ENCODE measurements around the gene SBK2.
"Not testable (repeated sequence)": the region's sequence is repeated elsewhere in the genome, so short reads cannot be mapped to it uniquely, and the experiment has no call there.

SBK2 gene

GRCh38 chr19:55536951-55537740 lies at the start of gene SBK2:
Gene SBK2, minus strand, starts transcription at chr19:55537133. Its CDS starts 839 bp downstream, at chr19:55536294.
- no peaks in the 10 kb centered on the region for H3K4me1 Mint-ChIP-seq
- H3K36me3 Mint-ChIP-seq = no peaks in the 10 kb centered on the region
- H3K9me3 Mint-ChIP-seq = no peaks in the 10 kb centered on the region
- H3K4me3 Mint-ChIP-seq = no peak within 1 kb of the TSS
- H3K27me3 Mint-ChIP-seq = no peaks in the 10 kb centered on the region
- H3K27ac Mint-ChIP-seq = no peak within 1 kb of the TSS

GRCh38 chr19:55585658-55586339 lies 48.9 kb upstream of the SBK2 start:
- Mint-ChIP-seq H3K9me3 (no peaks in the 10 kb centered on the region), H3K4me3 (peak overlapping the region; percentile 88), H3K27ac (peak overlapping the region; percentile 43), H3K27me3 (no peaks in the 10 kb centered on the region), H3K4me1 (peaks cover 42% of the 10 kb centered on the region), H3K36me3 (no peaks in the 10 kb centered on the region)

DNA sequence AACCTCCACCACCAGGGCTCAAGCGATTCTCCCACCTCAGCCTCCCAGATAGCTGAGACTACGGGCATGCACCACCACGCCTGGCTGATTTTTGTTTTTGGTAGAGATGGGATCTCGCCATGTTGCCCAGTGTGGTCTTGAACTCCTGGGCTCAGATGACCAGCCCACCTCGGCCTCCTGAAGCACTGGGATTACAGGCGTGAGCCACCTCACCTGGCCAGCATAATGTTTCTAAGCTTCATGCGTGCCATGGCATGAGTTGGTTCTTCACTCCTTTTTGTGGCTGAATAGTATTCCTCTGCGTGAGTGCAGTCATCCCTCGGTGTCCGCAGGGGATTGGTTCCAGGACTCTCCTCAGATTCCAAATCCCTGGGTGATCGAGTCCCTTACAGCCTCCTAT lies 47.9 kb upstream of the SBK2 start:
- Mint-ChIP-seq H3K9me3 (no peaks in the 10 kb centered on the region), H3K27me3 (no peaks in the 10 kb centered on the region), H3K4me1 (peaks cover 44% of the 10 kb centered on the region), H3K36me3 (peaks cover under 1% of the 10 kb centered on the region), H3K4me3 (no peak overlapping the region), H3K27ac (peak overlapping the region; percentile 91)

DNA sequence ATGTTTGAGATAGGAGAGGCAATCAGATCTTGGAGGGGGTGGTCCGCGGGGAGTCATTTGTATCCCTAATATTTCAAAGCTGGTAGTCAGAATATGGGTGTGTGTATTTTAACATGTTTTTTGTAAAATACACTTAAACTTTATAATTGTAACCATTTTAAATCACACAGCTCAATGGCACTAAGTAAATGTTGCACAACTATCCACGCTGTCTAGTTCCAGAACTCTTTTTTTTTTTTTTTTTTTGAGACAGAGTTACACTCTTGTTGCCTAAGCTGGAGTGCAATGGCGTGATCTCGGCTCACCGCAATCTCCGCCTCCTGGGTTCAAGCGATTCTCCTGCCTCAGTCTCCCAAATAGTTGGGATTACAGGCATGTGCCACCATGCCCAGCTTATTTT lies 47.0 kb upstream of the SBK2 start:
- not testable (repeated sequence) for H3K9me3 Mint-ChIP-seq, H3K4me3 Mint-ChIP-seq, H3K27me3 Mint-ChIP-seq, H3K27ac Mint-ChIP-seq, H3K36me3 Mint-ChIP-seq
- peaks cover 45% of the 10 kb centered on the region for H3K4me1 Mint-ChIP-seq

GRCh38 chr19:55582284-55582683 lies 45.4 kb upstream of the SBK2 start:
- H3K9me3 Mint-ChIP-seq = not testable (repeated sequence)

GRCh38 chr19:55581823-55582223 lies 44.9 kb upstream of the SBK2 start:
- Mint-ChIP-seq H3K9me3 (no peaks in the 10 kb centered on the region), H3K4me1 (peaks cover 37% of the 10 kb centered on the region), H3K27me3 (no peaks in the 10 kb centered on the region), H3K4me3 (peak overlapping the region; percentile 85), H3K27ac (peak overlapping the region; percentile 59), H3K36me3 (peaks cover 10% of the 10 kb centered on the region)

More at GRCh38 chr19:55582284-55582683, 45.4 kb upstream of the SBK2 start:
- Mint-ChIP-seq H3K4me1 (peaks cover 42% of the 10 kb centered on the region), H3K27ac (peak overlapping the region; percentile 59)
- H3K36me3 Mint-ChIP-seq, H3K27me3 Mint-ChIP-seq, H3K4me3 Mint-ChIP-seq: not testable (repeated sequence)

DNA sequence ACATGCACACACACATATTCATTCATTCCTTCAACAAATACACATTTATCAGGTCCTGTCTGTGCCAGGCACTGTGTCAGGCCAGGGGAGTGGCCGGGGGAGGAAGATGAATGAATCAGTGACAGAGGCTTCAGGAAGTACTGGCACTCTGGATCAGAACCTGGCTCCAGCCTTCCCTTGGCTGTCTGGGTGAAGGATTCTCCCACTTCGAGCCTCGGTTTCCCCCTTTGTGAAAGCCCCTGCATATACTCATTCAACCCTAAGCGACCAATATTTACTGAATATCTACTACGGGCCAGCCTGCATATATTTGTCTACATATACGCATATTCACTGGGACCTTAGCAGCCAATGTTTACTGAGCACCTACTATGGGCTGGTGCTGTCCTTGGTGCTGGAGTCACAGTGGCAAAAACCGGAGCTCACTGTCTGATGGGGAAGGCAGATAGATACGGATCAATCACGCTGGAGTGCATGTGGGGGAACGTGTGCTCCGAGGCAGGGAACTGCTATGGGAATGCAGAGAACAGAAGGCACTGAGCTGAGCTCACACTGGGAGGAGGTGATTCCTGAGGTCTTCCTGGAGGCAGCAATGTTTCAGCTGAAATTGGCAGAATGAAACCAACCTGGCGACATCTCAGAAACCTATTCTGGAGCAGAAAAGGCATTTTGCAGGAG lies 44.4 kb upstream of the SBK2 start:
- Mint-ChIP-seq H3K27ac (peak overlapping the region; percentile 80), H3K27me3 (no peaks in the 10 kb centered on the region), H3K36me3 (peaks cover 12% of the 10 kb centered on the region), H3K4me3 (peak overlapping the region; percentile 85), H3K9me3 (no peaks in the 10 kb centered on the region), H3K4me1 (peaks cover 32% of the 10 kb centered on the region)

DNA sequence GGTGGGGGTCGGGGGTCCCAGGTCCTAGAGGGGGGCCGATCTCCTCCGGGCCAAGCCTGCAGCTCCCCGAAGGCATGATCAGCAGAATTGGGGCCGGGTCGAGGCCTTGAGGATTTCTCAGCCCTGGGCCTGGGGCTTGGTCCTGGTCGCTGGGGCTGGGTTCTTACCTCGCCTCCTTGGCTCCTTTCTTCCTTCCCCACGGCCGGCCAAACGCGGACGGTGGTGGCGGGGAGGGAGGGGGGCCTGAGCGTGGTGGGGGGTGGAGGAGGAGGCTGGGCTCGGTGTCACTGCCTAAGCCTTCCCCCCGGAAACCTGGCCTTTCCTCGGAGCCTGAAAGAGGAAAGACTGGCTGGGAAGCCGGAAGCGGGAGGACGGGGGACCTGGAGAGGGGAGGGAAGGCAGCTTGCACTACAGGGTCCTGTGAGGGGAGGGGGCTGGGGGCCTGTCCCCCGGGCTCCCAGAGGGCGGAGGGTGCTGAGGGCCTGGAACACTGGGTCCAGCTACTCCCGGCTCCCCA lies 43.8 kb upstream of the SBK2 start, which contains the start of gene ZNF579:
ZNF579 (minus strand) TSS at position 221 of the 517 bp plus-strand sequence. CDS start 1,209 bp downstream, outside the sequence.
- peaks cover 12% of the 10 kb centered on the region for H3K36me3 Mint-ChIP-seq
- no peaks in the 10 kb centered on the region for H3K9me3 Mint-ChIP-seq
- H3K27ac Mint-ChIP-seq = peak within 1 kb of the TSS; percentile 92
- H3K4me3 Mint-ChIP-seq = peak within 1 kb of the TSS; percentile 93
- no peaks in the 10 kb centered on the region for H3K27me3 Mint-ChIP-seq
- H3K4me1 Mint-ChIP-seq = peaks cover 26% of the 10 kb centered on the region

DNA sequence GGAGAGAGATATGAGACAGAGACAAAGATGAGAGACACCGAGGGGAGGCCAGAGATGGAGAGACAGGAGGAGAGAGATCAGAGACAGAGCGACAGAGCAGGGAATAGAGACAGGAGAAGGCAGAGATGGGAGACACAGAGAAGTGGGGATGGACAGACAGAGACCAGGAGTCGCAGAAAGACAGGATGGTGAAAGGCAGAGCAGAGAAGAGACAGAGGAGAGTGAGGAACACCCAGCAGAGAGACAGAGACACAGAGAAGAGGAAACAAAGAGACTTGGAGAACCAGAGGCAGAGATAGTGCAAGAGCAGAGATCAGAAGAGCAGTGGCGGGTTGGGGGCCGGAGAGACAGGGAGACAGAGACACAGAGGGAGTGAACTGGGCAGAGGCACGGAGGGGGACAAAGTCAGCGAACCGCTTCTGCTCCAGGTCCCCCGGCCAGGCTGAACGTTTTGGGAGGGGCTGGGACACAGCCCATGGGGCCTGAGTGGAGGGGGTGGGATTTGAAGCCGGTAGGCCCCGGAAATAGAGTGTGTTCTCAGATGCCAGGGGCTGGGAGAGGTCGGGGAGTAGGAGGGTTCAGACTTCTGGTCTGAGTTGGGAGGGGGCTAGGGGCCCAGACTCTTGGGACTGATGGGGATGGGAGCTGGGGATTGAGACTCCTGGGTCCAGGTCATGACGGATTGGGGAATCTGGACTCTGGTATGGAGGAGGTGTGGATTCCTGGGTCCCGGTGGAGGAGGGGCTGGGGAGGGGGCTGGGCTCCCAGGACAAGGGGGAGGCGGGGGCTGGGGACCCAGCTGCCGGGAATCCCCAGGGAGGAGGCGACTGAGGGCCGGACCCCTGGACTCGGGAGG lies 43.1 kb upstream of the SBK2 start:
- Mint-ChIP-seq H3K4me3 (peak overlapping the region; percentile 93), H3K9me3 (no peaks in the 10 kb centered on the region), H3K27ac (peak overlapping the region; percentile 92), H3K4me1 (peaks cover 19% of the 10 kb centered on the region), H3K36me3 (peaks cover 12% of the 10 kb centered on the region), H3K27me3 (no peaks in the 10 kb centered on the region)

DNA sequence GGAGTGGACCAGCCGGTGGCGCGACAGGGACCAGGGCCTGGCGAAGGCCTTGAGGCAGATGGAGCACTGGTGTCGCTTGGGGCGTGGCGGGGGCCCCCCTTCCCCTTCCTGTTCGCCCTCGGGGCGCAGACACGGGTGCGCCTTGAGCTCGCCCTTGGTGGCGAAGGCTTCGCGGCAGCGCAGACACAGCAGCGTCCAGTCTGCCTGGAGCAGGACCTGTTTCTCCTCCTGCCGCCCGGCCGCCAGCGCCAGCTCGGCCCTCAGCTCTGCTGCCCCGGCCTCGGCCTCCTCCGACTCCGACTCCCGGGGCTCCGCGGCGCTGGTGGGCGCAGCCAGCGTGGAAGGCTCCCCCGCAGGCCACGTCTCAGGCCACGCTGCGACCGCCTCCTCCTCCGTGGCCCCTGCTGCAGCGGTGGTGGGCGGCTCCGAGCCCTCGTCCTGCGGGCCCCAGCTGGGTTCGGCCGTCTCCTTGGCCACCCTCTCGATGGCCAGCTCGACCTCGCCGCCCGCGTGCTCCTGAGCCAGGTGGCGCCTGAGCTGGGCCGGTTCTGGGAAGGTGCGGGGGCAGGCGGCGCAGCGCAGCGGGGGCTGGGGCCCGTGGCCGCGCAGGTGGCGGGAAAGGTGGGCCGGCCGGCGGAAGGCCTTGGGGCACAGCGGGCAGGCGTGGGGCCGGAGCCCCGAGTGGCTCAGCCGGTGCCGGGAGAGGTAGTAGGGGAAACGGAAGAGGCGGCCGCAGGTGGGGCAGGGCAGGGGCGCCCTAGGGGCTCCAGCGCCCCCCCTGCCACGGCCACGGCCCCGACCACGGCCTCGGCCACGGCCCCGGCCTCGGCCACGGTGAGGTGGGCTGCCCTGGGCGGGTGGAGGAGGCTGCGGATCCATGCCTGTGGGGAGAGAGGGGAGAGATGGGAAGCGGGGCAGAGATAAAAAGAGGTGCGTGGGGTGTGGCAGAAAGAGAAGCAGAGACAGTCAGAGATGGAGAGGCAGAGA lies 42.1 kb upstream of the SBK2 start:
- H3K4me1 Mint-ChIP-seq = peaks cover 19% of the 10 kb centered on the region
- H3K4me3 Mint-ChIP-seq = peak overlapping the region; percentile 93
- H3K27ac Mint-ChIP-seq = peak overlapping the region; percentile 92
- H3K9me3 Mint-ChIP-seq = no peaks in the 10 kb centered on the region
- H3K36me3 Mint-ChIP-seq = peaks cover 12% of the 10 kb centered on the region
- no peaks in the 10 kb centered on the region for H3K27me3 Mint-ChIP-seq

- Mint-ChIP-seq H3K36me3 (peaks cover 12% of the 10 kb centered on the region), H3K4me3 (no peak overlapping the region), H3K9me3 (no peaks in the 10 kb centered on the region), H3K27ac (no peak overlapping the region), H3K27me3 (no peaks in the 10 kb centered on the region), H3K4me1 (peaks cover 19% of the 10 kb centered on the region)
Observed at GRCh38 chr19:55578031-55578760, 41.3 kb upstream of the SBK2 start.

- Mint-ChIP-seq H3K4me3 (peak overlapping the region; percentile 51), H3K9me3 (no peaks in the 10 kb centered on the region), H3K36me3 (peaks cover 12% of the 10 kb centered on the region), H3K27me3 (no peaks in the 10 kb centered on the region), H3K27ac (no peak overlapping the region), H3K4me1 (peaks cover 14% of the 10 kb centered on the region)
Observed at GRCh38 chr19:55576746-55577145, 39.8 kb upstream of the SBK2 start.

DNA sequence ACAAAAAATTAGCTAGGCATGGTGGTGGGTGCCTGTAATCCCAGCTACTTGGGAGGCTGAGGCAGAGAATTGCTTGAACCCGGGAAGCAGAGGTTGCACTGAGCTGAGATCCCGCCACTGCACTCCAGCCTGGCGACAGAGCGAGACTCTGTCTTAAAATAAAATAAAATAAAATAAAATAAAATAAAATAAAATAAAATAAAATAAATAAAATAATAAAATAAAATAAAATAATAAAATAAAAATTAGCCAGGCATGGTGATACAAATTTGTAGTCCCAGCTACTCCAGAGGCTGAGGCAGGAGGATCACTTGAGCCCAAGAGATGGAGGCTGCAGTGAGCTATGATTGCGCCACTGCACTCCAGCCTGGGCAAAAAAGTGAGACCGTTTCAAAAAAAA lies 37.0 kb upstream of the SBK2 start:
- not testable (repeated sequence) for H3K27ac Mint-ChIP-seq, H3K36me3 Mint-ChIP-seq, H3K9me3 Mint-ChIP-seq, H3K4me3 Mint-ChIP-seq, H3K4me1 Mint-ChIP-seq, H3K27me3 Mint-ChIP-seq
